Measurements from ENCODE around the gene ATG12.

GRCh38 chr5:115787426-115787825 lies 53.9 kb downstream of the ATG12 start:
- TF ChIP-seq CTCF (IDR thresholded peaks at IDR 0.05; ENCODE audit: low read depth, low read length) = no peak
- TF ChIP-seq EZH2phosphoT487 (IDR thresholded peaks at IDR 0.05; ENCODE audit: low read depth) = no peak

All from OCI-LY3 (cell line).